Neural cell (in vitro differentiated cells): ENCODE results near the gene KSR2.

Source experiments
- EZH2 ChIP-seq: fragments of 200-600, 300-800 bp; shearing (Covaris generic), sonication (generic); IDR thresholded peaks from 2 replicates; pipeline ENCODE4 v1.6.1; 2014; ENCODE audit warnings: antibody characterized with exemption, low read length, borderline replicate concordance, mild to moderate bottlenecking; ENCODE audit not compliant: insufficient read depth, poor library complexity, severe bottlenecking
- POLR2AphosphoS5 ChIP-seq: IDR thresholded peaks from 2 replicates; pipeline ENCODE4 v1.6.1; 2012
- TF ChIP-seq, protein P1 (sequence below): fragments of 450-650 bp; IDR thresholded peaks from 2 replicates; pipeline ENCODE4 v1.5.1; 2014; ENCODE audit warnings: antibody characterized with exemption, mild to moderate bottlenecking, moderate library complexity; ENCODE audit not compliant: poor library complexity, severe bottlenecking
- TF ChIP-seq, protein P2 (sequence below): IDR thresholded peaks from 2 replicates; pipeline ENCODE4 v1.6.1; 2012; ENCODE audit warnings: borderline replicate concordance

DNA sequence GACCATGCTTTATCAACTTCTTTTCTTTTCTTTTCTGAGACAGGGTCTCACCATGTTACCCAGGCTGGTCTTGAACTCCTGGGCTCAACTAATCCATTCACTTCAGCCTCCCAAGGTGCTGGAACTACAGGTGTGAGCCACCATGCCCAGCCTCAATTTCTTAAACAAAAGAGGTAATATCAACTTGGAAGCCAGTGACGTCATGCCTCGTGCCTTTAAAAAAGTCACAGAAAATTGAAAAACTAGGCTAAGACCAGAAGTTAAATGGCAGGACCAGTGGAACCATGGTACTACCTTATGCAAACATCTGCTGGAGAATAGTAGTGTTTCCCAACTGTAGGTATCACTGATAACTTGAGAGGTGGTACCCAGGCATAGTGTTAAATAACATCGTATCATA lies 103.3 kb downstream of the KSR2 start:
- no peak for TF ChIP-seq EZH2
- no peak for TF ChIP-seq POLR2AphosphoS5
- TF ChIP-seq, protein P1, sequence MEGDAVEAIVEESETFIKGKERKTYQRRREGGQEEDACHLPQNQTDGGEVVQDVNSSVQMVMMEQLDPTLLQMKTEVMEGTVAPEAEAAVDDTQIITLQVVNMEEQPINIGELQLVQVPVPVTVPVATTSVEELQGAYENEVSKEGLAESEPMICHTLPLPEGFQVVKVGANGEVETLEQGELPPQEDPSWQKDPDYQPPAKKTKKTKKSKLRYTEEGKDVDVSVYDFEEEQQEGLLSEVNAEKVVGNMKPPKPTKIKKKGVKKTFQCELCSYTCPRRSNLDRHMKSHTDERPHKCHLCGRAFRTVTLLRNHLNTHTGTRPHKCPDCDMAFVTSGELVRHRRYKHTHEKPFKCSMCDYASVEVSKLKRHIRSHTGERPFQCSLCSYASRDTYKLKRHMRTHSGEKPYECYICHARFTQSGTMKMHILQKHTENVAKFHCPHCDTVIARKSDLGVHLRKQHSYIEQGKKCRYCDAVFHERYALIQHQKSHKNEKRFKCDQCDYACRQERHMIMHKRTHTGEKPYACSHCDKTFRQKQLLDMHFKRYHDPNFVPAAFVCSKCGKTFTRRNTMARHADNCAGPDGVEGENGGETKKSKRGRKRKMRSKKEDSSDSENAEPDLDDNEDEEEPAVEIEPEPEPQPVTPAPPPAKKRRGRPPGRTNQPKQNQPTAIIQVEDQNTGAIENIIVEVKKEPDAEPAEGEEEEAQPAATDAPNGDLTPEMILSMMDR = no peak
- TF ChIP-seq, protein P2, sequence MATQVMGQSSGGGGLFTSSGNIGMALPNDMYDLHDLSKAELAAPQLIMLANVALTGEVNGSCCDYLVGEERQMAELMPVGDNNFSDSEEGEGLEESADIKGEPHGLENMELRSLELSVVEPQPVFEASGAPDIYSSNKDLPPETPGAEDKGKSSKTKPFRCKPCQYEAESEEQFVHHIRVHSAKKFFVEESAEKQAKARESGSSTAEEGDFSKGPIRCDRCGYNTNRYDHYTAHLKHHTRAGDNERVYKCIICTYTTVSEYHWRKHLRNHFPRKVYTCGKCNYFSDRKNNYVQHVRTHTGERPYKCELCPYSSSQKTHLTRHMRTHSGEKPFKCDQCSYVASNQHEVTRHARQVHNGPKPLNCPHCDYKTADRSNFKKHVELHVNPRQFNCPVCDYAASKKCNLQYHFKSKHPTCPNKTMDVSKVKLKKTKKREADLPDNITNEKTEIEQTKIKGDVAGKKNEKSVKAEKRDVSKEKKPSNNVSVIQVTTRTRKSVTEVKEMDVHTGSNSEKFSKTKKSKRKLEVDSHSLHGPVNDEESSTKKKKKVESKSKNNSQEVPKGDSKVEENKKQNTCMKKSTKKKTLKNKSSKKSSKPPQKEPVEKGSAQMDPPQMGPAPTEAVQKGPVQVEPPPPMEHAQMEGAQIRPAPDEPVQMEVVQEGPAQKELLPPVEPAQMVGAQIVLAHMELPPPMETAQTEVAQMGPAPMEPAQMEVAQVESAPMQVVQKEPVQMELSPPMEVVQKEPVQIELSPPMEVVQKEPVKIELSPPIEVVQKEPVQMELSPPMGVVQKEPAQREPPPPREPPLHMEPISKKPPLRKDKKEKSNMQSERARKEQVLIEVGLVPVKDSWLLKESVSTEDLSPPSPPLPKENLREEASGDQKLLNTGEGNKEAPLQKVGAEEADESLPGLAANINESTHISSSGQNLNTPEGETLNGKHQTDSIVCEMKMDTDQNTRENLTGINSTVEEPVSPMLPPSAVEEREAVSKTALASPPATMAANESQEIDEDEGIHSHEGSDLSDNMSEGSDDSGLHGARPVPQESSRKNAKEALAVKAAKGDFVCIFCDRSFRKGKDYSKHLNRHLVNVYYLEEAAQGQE = no peak
